ENCODE data around the gene IFT172. TPM values are rescaled to one million over a fixed set of nuclear protein-coding genes. Genes with fewer than 3 reads are reported as not detected.

The IFT172 gene
- total RNA-seq, 2 donors from 2014 or later = 14.3 to 41.2 TPM

GRCh38 chr2:27448381-27448780 lies 41.2 kb downstream of the IFT172 start:
- peaks cover 15% of the 10 kb centered on the region for H3K4me1 ChIP-seq
- H3K27ac ChIP-seq = no peak overlapping the region
- H3K27me3 ChIP-seq = no peaks in the 10 kb centered on the region
- H3K4me3 ChIP-seq = no peak overlapping the region
- TF ChIP-seq CTCF (IDR thresholded peaks at IDR 0.05) (no peak), POLR2A (IDR thresholded peaks at IDR 0.05) (no peak)
- 46 to 65% methylated on average over 3 of the region's 3 CpGs for WGBS, 2 donors
- intact Hi-C loops (cut with DNase I) = no loop called here
- DNase-seq = no peak
- no peak for ATAC-seq
- no peaks in the 10 kb centered on the region for H3K9me3 ChIP-seq
- H3K36me3 ChIP-seq (replicated peaks in 1 of 2; ENCODE audit: insufficient read depth in 1 of 2, low read depth in 2 of 2) = peaks cover 0 to 4% of the 10 kb centered on the region in 2 donors

- ATAC-seq (peak; percentile 79), DNase-seq (peak; percentile 81 to 94 (median 88))
- H3K9me3 ChIP-seq = no peaks in the 10 kb centered on the region
Measured at GRCh38 chr2:27446057-27446456, 43.5 kb downstream of the IFT172 start.

GRCh38 chr2:27445615-27446014 lies 43.9 kb downstream of the IFT172 start:
- Histone ChIP-seq H3K4me1 (peaks cover 32% of the 10 kb centered on the region), H3K27ac (peak overlapping the region; percentile 72 to 88 (median 84)), H3K27me3 (no peaks in the 10 kb centered on the region), H3K9me3 (no peaks in the 10 kb centered on the region), H3K36me3 (replicated peaks in 1 of 2; ENCODE audit: insufficient read depth in 1 of 2, low read depth in 2 of 2) (peaks cover 7 to 12% of the 10 kb centered on the region in 2 donors), H3K4me3 (no peak overlapping the region)
- ATAC-seq (no peak), DNase-seq (no peak)
- TF ChIP-seq POLR2A (IDR thresholded peaks at IDR 0.05) (no peak), CTCF (IDR thresholded peaks at IDR 0.05) (no peak)
- intact Hi-C loops (cut with DNase I) = no loop called here
- WGBS, 2 donors = 83% methylated on average over 4 to 8 of the region's 8 CpGs

More at GRCh38 chr2:27446057-27446456, 43.5 kb downstream of the IFT172 start:
- H3K27me3 ChIP-seq = no peaks in the 10 kb centered on the region
- peak overlapping the region; percentile 72 to 88 (median 84) for H3K27ac ChIP-seq
- H3K36me3 ChIP-seq (replicated peaks in 1 of 2; ENCODE audit: insufficient read depth in 1 of 2, low read depth in 2 of 2) = peaks cover 7 to 8% of the 10 kb centered on the region in 2 donors
- intact Hi-C loops (cut with DNase I) = no loop called here
- H3K4me3 ChIP-seq = no peak overlapping the region
- TF ChIP-seq POLR2A (IDR thresholded peaks at IDR 0.05) (peak in 2 of 3 donors; percentile 57 to 59), CTCF (IDR thresholded peaks at IDR 0.05) (no peak)
- peaks cover 32% of the 10 kb centered on the region for H3K4me1 ChIP-seq
- WGBS, 2 donors = 32 to 37% methylated on average over 3 of the region's 3 CpGs

- H3K27me3 ChIP-seq = no peaks in the 10 kb centered on the region
- intact Hi-C loops (cut with DNase I) = no loop called here
- peaks cover 7 to 16% of the 10 kb centered on the region in 2 donors for H3K36me3 ChIP-seq (replicated peaks in 1 of 2; ENCODE audit: insufficient read depth in 1 of 2, low read depth in 2 of 2)
- H3K4me3 ChIP-seq = no peak overlapping the region
- peak overlapping the region; percentile 72 to 88 (median 84) for H3K27ac ChIP-seq
- peaks cover 32% of the 10 kb centered on the region for H3K4me1 ChIP-seq
- H3K9me3 ChIP-seq = no peaks in the 10 kb centered on the region
- TF ChIP-seq POLR2A (IDR thresholded peaks at IDR 0.05) = no peak
- TF ChIP-seq CTCF (IDR thresholded peaks at IDR 0.05) = no peak
- DNase-seq (no peak), ATAC-seq (no peak)
- WGBS, 2 donors = 87 to 97% methylated on average over 8 of the region's 8 CpGs
Measured at GRCh38 chr2:27445155-27445554, 44.4 kb downstream of the IFT172 start.

GRCh38 chr2:27442920-27443282 lies 46.6 kb downstream of the IFT172 start:
- ATAC-seq (no peak), DNase-seq (peak; percentile 22 to 50 (median 40))
- no peaks in the 10 kb centered on the region for H3K27me3 ChIP-seq
- TF ChIP-seq POLR2A (IDR thresholded peaks at IDR 0.05) = no peak
- TF ChIP-seq CTCF (IDR thresholded peaks at IDR 0.05) = no peak
- peaks cover 32% of the 10 kb centered on the region for H3K4me1 ChIP-seq
- H3K36me3 ChIP-seq (replicated peaks in 1 of 2; ENCODE audit: insufficient read depth in 1 of 2, low read depth in 2 of 2) = peaks cover 7 to 29% of the 10 kb centered on the region in 2 donors
- peak overlapping the region; percentile 61 to 85 (median 80) for H3K27ac ChIP-seq
- peak overlapping the region; percentile 28 to 44 for H3K4me3 ChIP-seq
- no peaks in the 10 kb centered on the region for H3K9me3 ChIP-seq
- 38 to 63% methylated on average over 5 to 6 of the region's 6 CpGs for WGBS, 2 donors
- intact Hi-C loops (cut with DNase I) = no loop called here

All from body of pancreas (tissue), 4 donors.